ENCODE measurements around the gene ARL3. TPM values are rescaled to one million over a fixed set of nuclear protein-coding genes. Genes with fewer than 3 reads are reported as not detected.

The ARL3 gene
- total RNA-seq, 1 donor: 5.8 TPM

DNA sequence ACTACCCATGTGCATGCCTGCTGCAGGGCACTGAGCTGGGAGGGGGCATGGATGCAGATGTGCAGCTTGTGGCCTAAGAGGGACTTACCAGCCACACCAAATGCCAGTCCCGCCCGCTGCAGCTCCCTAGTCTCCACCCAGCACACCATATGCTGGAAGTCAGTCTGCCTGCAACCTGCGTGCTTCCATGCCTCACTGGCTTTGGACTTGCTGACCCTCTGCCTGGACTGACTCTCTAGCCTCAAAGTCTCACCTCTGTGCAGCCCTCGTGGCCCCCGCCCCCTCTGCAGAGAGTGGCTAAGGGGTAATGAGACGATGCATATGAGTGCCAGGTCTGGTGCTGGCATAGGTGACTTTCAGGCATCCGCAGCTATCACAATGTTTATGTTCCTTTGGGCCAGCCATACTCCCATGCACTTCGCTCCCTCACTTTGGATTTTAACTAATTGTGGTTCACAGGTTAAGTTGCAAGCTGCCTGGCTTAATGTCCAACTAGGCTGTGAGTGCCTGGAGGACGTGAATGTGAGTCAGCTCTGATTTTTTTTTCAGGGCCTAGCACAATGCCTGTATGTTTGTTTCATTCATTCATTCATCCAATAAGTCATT is 48.2 kb downstream of the ARL3 start:
- Histone ChIP-seq H3K4me2 (ENCODE audit: insufficient read depth, low read length) (no peak overlapping the region), H3K4me1 (ENCODE audit: insufficient read depth, low read length) (peaks cover 4% of the 10 kb centered on the region), H3K9me3 (ENCODE audit: low read depth, low read length) (no peaks in the 10 kb centered on the region), H2AFZ (ENCODE audit: low read length) (no peak overlapping the region), H3K27ac (ENCODE audit: low read depth, low read length) (no peak overlapping the region), H3K36me3 (ENCODE audit: insufficient read depth, low read length) (no peaks in the 10 kb centered on the region), H3K79me2 (ENCODE audit: insufficient read depth, low read length) (no peaks in the 10 kb centered on the region), H3K4me3 (ENCODE audit: insufficient read depth, low read length) (no peak overlapping the region), H3K27me3 (ENCODE audit: insufficient read depth, low read length) (no peaks in the 10 kb centered on the region), H4K20me1 (ENCODE audit: insufficient read depth, low read length) (no peaks in the 10 kb centered on the region)
- TF ChIP-seq, protein P1, sequence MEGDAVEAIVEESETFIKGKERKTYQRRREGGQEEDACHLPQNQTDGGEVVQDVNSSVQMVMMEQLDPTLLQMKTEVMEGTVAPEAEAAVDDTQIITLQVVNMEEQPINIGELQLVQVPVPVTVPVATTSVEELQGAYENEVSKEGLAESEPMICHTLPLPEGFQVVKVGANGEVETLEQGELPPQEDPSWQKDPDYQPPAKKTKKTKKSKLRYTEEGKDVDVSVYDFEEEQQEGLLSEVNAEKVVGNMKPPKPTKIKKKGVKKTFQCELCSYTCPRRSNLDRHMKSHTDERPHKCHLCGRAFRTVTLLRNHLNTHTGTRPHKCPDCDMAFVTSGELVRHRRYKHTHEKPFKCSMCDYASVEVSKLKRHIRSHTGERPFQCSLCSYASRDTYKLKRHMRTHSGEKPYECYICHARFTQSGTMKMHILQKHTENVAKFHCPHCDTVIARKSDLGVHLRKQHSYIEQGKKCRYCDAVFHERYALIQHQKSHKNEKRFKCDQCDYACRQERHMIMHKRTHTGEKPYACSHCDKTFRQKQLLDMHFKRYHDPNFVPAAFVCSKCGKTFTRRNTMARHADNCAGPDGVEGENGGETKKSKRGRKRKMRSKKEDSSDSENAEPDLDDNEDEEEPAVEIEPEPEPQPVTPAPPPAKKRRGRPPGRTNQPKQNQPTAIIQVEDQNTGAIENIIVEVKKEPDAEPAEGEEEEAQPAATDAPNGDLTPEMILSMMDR (IDR thresholded peaks at IDR 0.05; ENCODE audit: extremely low read depth, low read depth, low read length): no peak
- DNase-seq (ENCODE audit: insufficient read length, low spot score, missing footprints): peak; percentile 63

DNA sequence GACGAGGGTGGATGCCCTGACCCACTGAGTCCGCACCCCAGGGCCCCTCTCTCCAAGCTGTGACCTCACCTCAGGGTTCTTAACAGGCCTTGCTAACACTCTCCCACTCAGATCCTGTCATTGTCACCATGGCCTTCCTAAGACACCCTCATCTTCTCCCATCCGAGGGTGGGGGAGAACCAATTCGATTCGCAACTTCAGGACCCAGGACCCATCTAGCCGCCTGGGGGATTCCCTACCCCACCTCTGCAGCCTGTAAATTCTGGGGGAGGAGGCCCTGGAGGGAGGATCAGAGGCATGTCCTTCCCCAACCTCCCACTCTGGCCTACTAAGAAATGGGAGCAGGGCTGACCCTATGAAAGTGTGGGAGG is 52.6 kb downstream of the ARL3 start:
- no peaks in the 10 kb centered on the region for H3K27me3 ChIP-seq (ENCODE audit: insufficient read depth, low read length)
- peaks cover 14% of the 10 kb centered on the region for H4K20me1 ChIP-seq (ENCODE audit: insufficient read depth, low read length)
- peaks cover 14% of the 10 kb centered on the region for H3K79me2 ChIP-seq (ENCODE audit: insufficient read depth, low read length)
- no peak overlapping the region for H3K4me3 ChIP-seq (ENCODE audit: insufficient read depth, low read length)
- peaks cover 25% of the 10 kb centered on the region for H3K36me3 ChIP-seq (ENCODE audit: insufficient read depth, low read length)
- peaks cover 8% of the 10 kb centered on the region for H3K4me1 ChIP-seq (ENCODE audit: insufficient read depth, low read length)
- peak; percentile 29 for DNase-seq (ENCODE audit: insufficient read length, low spot score, missing footprints)
- no peak overlapping the region for H3K4me2 ChIP-seq (ENCODE audit: insufficient read depth, low read length)
- H3K27ac ChIP-seq (ENCODE audit: low read depth, low read length): no peak overlapping the region
- TF ChIP-seq, protein P1 (IDR thresholded peaks at IDR 0.05; ENCODE audit: extremely low read depth, low read depth, low read length): no peak
- H3K9me3 ChIP-seq (ENCODE audit: low read depth, low read length): no peaks in the 10 kb centered on the region
- no peak overlapping the region for H2AFZ ChIP-seq (ENCODE audit: low read length)

DNA sequence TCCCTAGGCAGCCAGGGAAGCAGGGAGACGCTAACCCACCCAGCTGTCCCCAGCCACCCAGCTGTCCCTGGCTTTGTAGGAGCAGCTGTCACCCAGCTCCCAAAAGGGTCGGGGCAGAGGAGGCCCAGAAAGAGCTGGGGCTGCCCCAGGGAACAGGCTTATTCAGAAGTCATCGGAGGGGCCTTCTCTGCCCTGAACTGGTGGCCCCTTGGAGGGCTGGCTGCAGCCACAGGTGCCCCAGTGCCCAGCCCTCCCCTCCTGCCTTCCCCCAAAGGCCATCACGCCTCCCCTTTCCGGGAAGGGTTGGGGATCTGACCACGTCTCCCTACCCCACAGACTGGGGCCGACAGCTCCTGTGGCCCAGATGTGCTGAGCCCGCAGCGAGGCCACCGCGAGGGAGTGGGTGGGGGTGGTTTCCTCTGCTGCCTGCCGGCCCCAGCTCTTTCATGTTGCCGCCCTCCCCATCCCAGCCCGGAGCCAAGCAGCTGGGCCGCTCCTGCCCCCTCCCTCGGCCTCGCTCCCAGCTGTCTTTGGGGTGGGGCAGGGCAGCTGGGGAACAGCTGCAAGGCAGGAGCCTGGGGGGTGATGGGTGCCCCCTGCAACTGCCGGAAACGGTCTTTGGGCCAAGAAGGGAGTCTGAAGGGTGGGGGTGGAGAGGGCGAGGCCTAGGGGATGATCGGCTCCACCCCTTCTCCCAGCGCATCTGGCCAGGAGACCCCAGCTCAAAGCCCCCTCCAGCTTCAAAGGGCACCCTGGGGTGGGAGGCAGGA is 53.1 kb downstream of the ARL3 start:
- H3K79me2 ChIP-seq (ENCODE audit: insufficient read depth, low read length): peaks cover 20% of the 10 kb centered on the region
- TF ChIP-seq, protein P1 (IDR thresholded peaks at IDR 0.05; ENCODE audit: extremely low read depth, low read depth, low read length): no peak
- peaks cover 30% of the 10 kb centered on the region for H3K36me3 ChIP-seq (ENCODE audit: insufficient read depth, low read length)
- peaks cover 8% of the 10 kb centered on the region for H3K4me1 ChIP-seq (ENCODE audit: insufficient read depth, low read length)
- H3K4me3 ChIP-seq (ENCODE audit: insufficient read depth, low read length): no peak overlapping the region
- H3K27me3 ChIP-seq (ENCODE audit: insufficient read depth, low read length): no peaks in the 10 kb centered on the region
- peaks cover 19% of the 10 kb centered on the region for H4K20me1 ChIP-seq (ENCODE audit: insufficient read depth, low read length)
- DNase-seq (ENCODE audit: insufficient read length, low spot score, missing footprints): peak; percentile 96
- no peaks in the 10 kb centered on the region for H3K9me3 ChIP-seq (ENCODE audit: low read depth, low read length)
- H2AFZ ChIP-seq (ENCODE audit: low read length): no peak overlapping the region
- H3K27ac ChIP-seq (ENCODE audit: low read depth, low read length): no peak overlapping the region
- peak overlapping the region; percentile 28 for H3K4me2 ChIP-seq (ENCODE audit: insufficient read depth, low read length)

DNA sequence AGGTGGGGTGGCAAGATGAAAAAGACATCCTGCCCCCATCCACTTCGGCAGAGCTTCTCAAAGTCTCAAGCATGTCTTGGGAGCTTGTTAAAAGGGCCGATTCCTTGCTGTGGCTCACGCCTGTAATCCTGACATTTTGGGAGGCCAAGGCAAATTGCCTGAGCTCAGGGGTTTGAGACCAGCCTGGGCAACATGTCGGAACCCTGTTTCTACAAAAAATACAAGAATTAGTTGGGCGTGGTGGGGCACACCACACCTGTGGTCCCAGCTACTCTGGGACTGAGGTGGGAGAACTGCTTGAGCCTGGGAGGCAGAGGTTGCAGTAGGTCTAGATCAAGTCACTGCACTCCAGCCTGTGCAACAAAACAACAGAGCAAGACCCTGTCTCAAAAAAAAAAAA is 55.4 kb downstream of the ARL3 start:
- peaks cover 50% of the 10 kb centered on the region for H3K36me3 ChIP-seq (ENCODE audit: insufficient read depth, low read length)
- H3K4me1 ChIP-seq (ENCODE audit: insufficient read depth, low read length): peaks cover 8% of the 10 kb centered on the region
- H3K79me2 ChIP-seq (ENCODE audit: insufficient read depth, low read length): peaks cover 42% of the 10 kb centered on the region
- TF ChIP-seq, protein P1 (IDR thresholded peaks at IDR 0.05; ENCODE audit: extremely low read depth, low read depth, low read length): no peak
- H2AFZ ChIP-seq (ENCODE audit: low read length): no peak overlapping the region
- no peak overlapping the region for H3K27ac ChIP-seq (ENCODE audit: low read depth, low read length)
- no peaks in the 10 kb centered on the region for H3K27me3 ChIP-seq (ENCODE audit: insufficient read depth, low read length)
- no peak overlapping the region for H3K4me3 ChIP-seq (ENCODE audit: insufficient read depth, low read length)
- DNase-seq (ENCODE audit: insufficient read length, low spot score, missing footprints): peak; percentile 41
- H4K20me1 ChIP-seq (ENCODE audit: insufficient read depth, low read length): peaks cover 39% of the 10 kb centered on the region
- H3K9me3 ChIP-seq (ENCODE audit: low read depth, low read length): no peaks in the 10 kb centered on the region
- no peak overlapping the region for H3K4me2 ChIP-seq (ENCODE audit: insufficient read depth, low read length)

All from osteoblast (primary cell).